HG02678 (cell line): Measurements from ENCODE around the gene NEXN.
A peak's percentile ranks its signal among the peaks of the same experiment; 100 is the strongest.
"Not testable (repeated sequence)": the region's sequence is repeated elsewhere in the genome, so short reads cannot be mapped to it uniquely, and the experiment has no call there.

Source experiments
- ATAC-seq: cut with Tn5 transposase; IDR thresholded peaks from one replicate; pipeline ENCODE4 v1.9.1; 2021; ENCODE audit warnings: mild to moderate bottlenecking, moderate library complexity; ENCODE audit not compliant: unreplicated experiment

The NEXN gene

GRCh38 chr1:77958391-77958790, 70.0 kb downstream of the NEXN start:
- no peak for ATAC-seq

DNA sequence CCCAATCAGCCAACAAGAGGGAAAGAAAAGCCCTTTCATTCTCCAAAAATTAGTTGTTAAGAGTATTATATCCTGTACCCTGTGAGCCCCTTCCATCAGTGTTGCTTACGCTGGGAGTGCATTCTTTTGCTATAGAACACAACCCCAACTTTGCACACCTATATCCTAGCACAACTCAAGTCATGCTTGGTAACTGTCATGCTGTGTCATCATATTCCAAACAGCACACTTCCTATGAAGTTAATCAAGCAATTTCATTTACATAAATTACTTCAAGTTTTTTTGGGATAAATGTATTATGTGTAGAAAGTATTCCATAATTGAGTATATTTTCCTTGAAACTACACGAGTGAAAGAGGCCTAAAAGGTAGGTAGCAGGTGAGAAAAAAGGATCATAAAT, 70.4 kb downstream of the NEXN start:
- ATAC-seq = no peak

DNA sequence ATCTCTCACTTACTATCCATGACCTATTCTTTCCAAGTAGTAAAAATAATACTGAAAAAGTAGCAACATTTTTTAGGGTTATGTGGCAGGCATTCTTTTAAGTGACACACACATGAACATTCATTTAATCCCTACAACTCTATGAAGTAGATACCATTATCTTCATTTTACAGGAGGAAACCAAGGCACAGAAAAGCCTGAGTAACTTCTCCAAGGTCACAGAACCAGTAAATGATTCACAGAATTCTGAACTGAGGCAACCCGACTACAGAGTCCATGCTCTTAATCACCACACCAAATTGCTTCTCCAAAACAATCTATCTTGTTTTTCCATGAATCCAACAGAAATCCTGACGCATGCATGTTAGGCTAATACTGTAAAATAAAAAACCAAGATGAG, 73.0 kb downstream of the NEXN start:
- ATAC-seq = no peak

- no peak for ATAC-seq
These were observed 77.9 kb downstream of the NEXN start for GRCh38 chr1:77966291-77966690.

DNA sequence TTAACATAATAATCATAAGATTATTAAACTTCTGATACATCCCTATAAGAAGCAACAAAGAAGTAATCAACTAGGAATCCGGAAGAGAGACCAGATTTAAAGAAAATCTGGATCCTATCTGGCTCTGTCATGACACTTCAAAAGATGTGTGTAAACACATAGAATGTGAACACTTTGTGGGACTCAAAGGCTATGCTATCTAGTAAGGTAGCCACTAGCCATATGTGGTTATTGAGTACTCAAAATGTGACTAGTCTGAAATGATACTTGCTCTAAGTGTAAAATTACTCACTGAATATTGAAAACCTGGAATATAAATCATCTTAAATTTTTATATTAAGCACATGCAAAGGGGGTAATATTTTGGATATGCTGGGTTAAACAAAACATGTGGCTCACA, 81.8 kb downstream of the NEXN start:
- ATAC-seq = no peak

GRCh38 chr1:77972080-77972479, 83.7 kb downstream of the NEXN start:
- ATAC-seq = no peak

- no peak for ATAC-seq
These were observed 87.0 kb downstream of the NEXN start for GRCh38 chr1:77975386-77975785.

- ATAC-seq = no peak
These were observed 87.5 kb downstream of the NEXN start for GRCh38 chr1:77975907-77976306.

- no peak for ATAC-seq
These were observed 88.1 kb downstream of the NEXN start for GRCh38 chr1:77976433-77977076.

DNA sequence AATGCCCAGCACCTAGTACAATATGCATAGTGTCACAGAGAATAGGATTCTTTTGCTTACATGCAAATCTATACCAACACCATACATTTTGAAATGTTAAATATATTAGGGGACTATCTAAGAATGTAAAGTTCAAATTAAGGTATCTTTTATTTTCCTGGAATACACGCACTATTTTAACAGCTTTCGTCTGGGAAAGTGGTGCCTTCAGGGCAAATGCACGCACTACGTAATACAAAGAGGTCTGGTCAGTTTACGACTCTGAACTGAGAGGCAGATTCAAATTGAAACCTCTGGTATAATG, 89.5 kb downstream of the NEXN start:
- ATAC-seq = no peak

- ATAC-seq = peak; percentile 67
These were observed 90.0 kb downstream of the NEXN start for GRCh38 chr1:77978293-77978968.

DNA sequence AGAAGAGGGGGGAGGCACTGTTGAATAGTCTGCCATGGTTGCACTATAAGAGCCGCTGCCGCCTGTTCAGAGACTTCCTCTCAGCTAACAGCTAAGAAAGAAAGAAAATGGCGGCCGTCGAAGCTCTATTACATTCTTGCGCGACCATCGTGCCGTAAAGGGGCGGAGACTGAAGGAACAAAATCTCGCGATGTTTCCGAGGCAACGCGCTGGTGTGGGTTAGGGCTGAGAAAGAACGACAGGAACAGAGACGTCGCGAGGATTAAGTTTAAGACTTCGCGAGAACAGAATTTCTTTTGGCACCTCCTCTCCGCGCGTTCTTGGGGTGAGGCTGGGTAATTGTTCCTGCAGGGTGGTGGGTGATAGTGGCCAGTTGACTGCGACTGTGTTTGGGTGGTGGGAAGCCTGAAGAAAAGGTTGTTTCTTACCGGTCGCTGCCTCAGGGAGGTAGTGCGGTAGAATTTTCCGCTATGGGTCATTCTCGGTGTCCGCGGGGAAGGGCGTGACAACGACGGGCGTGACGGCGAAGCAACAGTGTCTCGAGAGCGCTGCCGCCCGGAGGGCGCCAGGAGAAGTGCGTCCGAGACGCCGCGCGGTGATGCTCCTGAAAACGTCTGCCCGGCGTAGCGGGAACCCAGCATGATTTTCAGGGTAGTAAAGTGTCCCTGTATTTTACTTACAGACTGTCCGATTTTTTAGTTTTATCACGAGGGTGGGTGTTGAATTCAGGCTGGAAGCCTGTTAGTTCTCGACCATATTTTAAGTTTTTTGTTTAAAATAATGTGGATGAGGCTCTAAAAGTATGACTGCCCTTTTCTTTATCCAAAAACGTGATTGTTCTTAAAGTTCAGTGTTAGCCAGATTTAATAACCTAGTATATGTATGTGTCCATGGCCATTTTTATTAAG, 90.8 kb downstream of the NEXN start, which contains the start of gene FUBP1:
Gene FUBP1, minus strand, starts transcription at position 104 of the 908 bp plus-strand sequence. Its CDS starts 68 bp downstream, at position 36.
- peak; percentile 76 for ATAC-seq

- not testable (repeated sequence) for ATAC-seq
These were observed 95.0 kb downstream of the NEXN start for GRCh38 chr1:77983352-77983996.

- ATAC-seq = no peak
These were observed 95.6 kb downstream of the NEXN start for GRCh38 chr1:77983997-77984355.

DNA sequence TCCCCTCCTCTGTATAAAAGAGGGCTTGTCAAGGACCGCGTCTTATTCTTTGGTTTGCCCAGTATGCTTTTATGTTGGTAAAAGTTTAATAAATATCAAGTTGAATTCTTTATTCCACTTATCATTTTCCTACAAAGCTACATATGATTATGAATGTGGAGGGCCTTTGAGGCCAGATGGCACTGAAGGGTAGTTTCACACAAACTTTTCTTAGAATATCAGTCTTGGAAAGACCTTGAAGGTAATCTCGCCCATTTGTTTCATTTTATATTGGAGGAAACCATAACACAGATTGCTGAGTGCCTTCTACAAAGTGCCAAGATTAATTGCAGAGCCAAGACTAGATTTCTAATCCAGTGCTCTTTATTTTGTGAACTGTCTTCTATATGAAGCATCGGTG, 96.2 kb downstream of the NEXN start:
- ATAC-seq = no peak

DNA sequence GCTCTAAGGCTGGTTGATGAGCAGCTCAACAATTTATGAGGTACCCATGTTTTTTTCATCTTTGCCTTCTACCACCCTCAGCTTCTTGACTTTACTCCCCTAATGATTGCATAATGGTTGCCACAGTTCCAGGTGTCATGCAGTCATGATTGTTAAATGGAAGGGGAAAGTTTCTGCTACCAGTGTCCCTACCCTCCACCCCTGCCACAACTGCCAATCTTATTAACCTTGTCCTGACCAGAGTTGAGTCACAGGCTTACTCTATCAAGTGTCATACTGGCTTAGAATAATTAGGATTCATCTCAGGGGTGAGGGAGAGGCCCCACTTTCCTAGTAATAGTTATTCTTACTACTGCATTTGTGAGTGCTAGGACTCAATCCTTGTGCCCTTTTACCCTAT, 98.4 kb downstream of the NEXN start:
- ATAC-seq = no peak

- no peak for ATAC-seq
These were observed 99.5 kb downstream of the NEXN start for GRCh38 chr1:77987919-77988318.

GRCh38 chr1:77989744-77990143, 101.3 kb downstream of the NEXN start:
- ATAC-seq = no peak

GRCh38 chr1:77990629-77991204, 102.3 kb downstream of the NEXN start:
- no peak for ATAC-seq

GRCh38 chr1:77991638-77992037, 103.2 kb downstream of the NEXN start:
- ATAC-seq = no peak
